HCT116 (cell line): ENCODE measurements around the gene FOXRED1. TPM values are rescaled to one million over a fixed set of nuclear protein-coding genes. Genes with fewer than 3 reads are reported as not detected.

Experiments used
- ATAC-seq: fragments of 200-7000 bp; cut with Tn5 transposase; 2 replicates; pipeline ENCODE4 v1.9.1; 2020; ENCODE audit warnings: mild to moderate bottlenecking, moderate library complexity
- BruUV-seq: library from RNA; stranded (reverse); fragments of 400-500 nt; replicated peaks from 2 replicates; lab custom pipeline; 2021; lab: Mats Ljungman, UMichigan
- CTCF ChIA-PET: fragments of 300-600 bp; sonication (Branson Sonifier 250); formaldehyde crosslinking; loops from one replicate; lab custom pipeline; 2021; ENCODE audit warnings: antibody characterized with exemption; lab: Charles Lee
- POLR2A ChIA-PET: fragments of 300-600, 350-600 bp; sonication (Branson Sonifier 250); formaldehyde crosslinking; loops from one replicate; lab custom pipeline; 2021; ENCODE audit warnings: antibody characterized with exemption; lab: Charles Lee
- RAD21 ChIA-PET, 2 experiments: fragments of 300-600 bp; sonication (Branson Sonifier 250); formaldehyde crosslinking; loops; one replicate each; lab custom pipeline; 2023; ENCODE audit warnings: low total read pairs in 2 of 2; ENCODE audit not compliant: uncharacterized antibody in 2 of 2, unreplicated experiment in 2 of 2, low non-redundant PET in 1 of 2; lab: Charles Lee
- DNase-seq: peaks from one replicate; pipeline ENCODE4 v3.0.0-alpha.2; 2010; ENCODE audit warnings: low read depth, low spot score
- H2AFZ ChIP-seq: fragments of 200-600 bp; shearing (Covaris generic), sonication (generic); 2 replicates; pipeline ENCODE4 v1.6.1; 2017; ENCODE audit warnings: low read depth, mixed run types, mixed read lengths, antibody characterized with exemption, low read length; ENCODE audit not compliant: poor library complexity, severe bottlenecking
- H3K27ac ChIP-seq: 2 replicates; pipeline ENCODE4 v1.5.1; 2012; ENCODE audit warnings: low read depth, low read length
- H3K27me3 ChIP-seq: fragments of 200-600 bp; sonication (generic); 2 replicates; pipeline ENCODE4 v1.6.1; 2016; ENCODE audit warnings: mixed run types, low read length, mixed read lengths; ENCODE audit not compliant: insufficient read depth
- H3K36me3 ChIP-seq, 2 experiments: fragments of 200-500 bp in 1 of 2; fragments of 200-600 bp in 1 of 2; sonication (Bioruptor generic) in 1 of 2; sonication (generic) in 1 of 2; 2 replicates each; pipeline versions ENCODE4 v1.5.1 to v1.6.1; 2014 to 2016; ENCODE audit warnings: low read length in 2 of 2, inconsistent platforms in 1 of 2, mixed read lengths in 1 of 2, mixed run types in 1 of 2; ENCODE audit not compliant: insufficient read depth in 2 of 2, control insufficient read depth in 1 of 2
- H3K4me1 ChIP-seq, 2 experiments: fragments of 200-600 bp in 1 of 2; sonication (generic) in 1 of 2; 2 replicates each; pipeline versions ENCODE4 v1.5.1 to v1.6.1; 2012 to 2017; ENCODE audit warnings: low read length in 2 of 2, inconsistent platforms in 1 of 2, mild to moderate bottlenecking in 1 of 2, mixed read lengths in 1 of 2, mixed run types in 1 of 2, moderate library complexity in 1 of 2; ENCODE audit not compliant: insufficient read depth in 2 of 2, control insufficient read depth in 1 of 2
- H3K4me2 ChIP-seq: fragments of 200-600 bp; sonication (generic); 2 replicates; pipeline ENCODE4 v1.6.1; 2017; ENCODE audit warnings: mixed run types, low read length, mixed read lengths
- H3K4me3 ChIP-seq, 2 experiments: fragments of 200-600 bp in 1 of 2; sonication (generic) in 1 of 2; replicated peaks in 1 of 2; 2 replicates each; pipeline ENCODE4 v1.5.1; 2011 to 2016; ENCODE audit warnings: low read length in 2 of 2, control low read depth in 1 of 2, low read depth in 1 of 2, mild to moderate bottlenecking in 1 of 2, mixed read lengths in 1 of 2, mixed run types in 1 of 2
- H3K79me2 ChIP-seq: fragments of 200-600 bp; sonication (generic); 2 replicates; pipeline ENCODE4 v1.6.1; 2017; ENCODE audit warnings: mild to moderate bottlenecking, mixed run types, low read length, moderate library complexity, mixed read lengths; ENCODE audit not compliant: insufficient read depth
- H3K9ac ChIP-seq: fragments of 200-600 bp; sonication (generic); 2 replicates; pipeline ENCODE4 v1.6.1; 2016; ENCODE audit warnings: low read length, mixed read lengths
- H3K9me2 ChIP-seq: fragments of 200-600 bp; sonication (generic), shearing (Covaris generic); 2 replicates; pipeline ENCODE4 v1.6.1; 2017; ENCODE audit warnings: mixed run types, mild to moderate bottlenecking, moderate library complexity; ENCODE audit not compliant: insufficient read depth
- H3K9me3 ChIP-seq, 2 experiments: fragments of 200-500 bp in 1 of 2; fragments of 200-600 bp in 1 of 2; sonication (Bioruptor generic) in 1 of 2; sonication (generic) in 1 of 2; 2 replicates each; pipeline ENCODE4 v1.6.1; 2014 to 2017; ENCODE audit warnings: low read length in 2 of 2, mixed read lengths in 2 of 2, inconsistent platforms in 1 of 2, low read depth in 1 of 2, mild to moderate bottlenecking in 1 of 2, mixed run types in 1 of 2, moderate library complexity in 1 of 2; ENCODE audit not compliant: control insufficient read depth in 1 of 2, insufficient read depth in 1 of 2
- H4K20me1 ChIP-seq: fragments of 200-600 bp; sonication (generic), shearing (Covaris generic); 2 replicates; pipeline ENCODE4 v1.6.1; 2017; ENCODE audit warnings: mixed run types, mild to moderate bottlenecking, moderate library complexity; ENCODE audit not compliant: insufficient read depth
- ATF3 ChIP-seq: IDR thresholded peaks from 2 replicates; pipeline ENCODE4 v1.6.1; 2012
- CBX3 ChIP-seq: IDR thresholded peaks from 2 replicates; pipeline ENCODE4 v1.6.1; 2012; ENCODE audit warnings: low read depth
- CEBPB ChIP-seq: IDR thresholded peaks from 2 replicates; pipeline ENCODE4 v1.6.1; 2012; ENCODE audit warnings: low read depth
- CTCF ChIP-seq, 3 experiments: fragments of 200-600 bp in 1 of 3; sonication (generic) in 1 of 3; IDR thresholded peaks in 2 of 3; conservative IDR thresholded peaks in 1 of 3; 2 replicates each; pipeline ENCODE4 v1.5.1; 2012 to 2017; ENCODE audit warnings: low read depth in 2 of 3, low read length in 2 of 3, antibody characterized with exemption in 1 of 3, borderline replicate concordance in 1 of 3, control low read depth in 1 of 3, mild to moderate bottlenecking in 1 of 3, mixed read lengths in 1 of 3, mixed run types in 1 of 3, moderate library complexity in 1 of 3; ENCODE audit not compliant: insufficient read depth in 1 of 3
- EGR1 ChIP-seq: IDR thresholded peaks from 2 replicates; pipeline ENCODE4 v1.6.1; 2012; ENCODE audit warnings: low read depth
- EZH2 ChIP-seq: fragments of 200-600 bp; sonication (generic); IDR thresholded peaks from 2 replicates; pipeline ENCODE4 v1.6.1; 2017; ENCODE audit warnings: antibody characterized with exemption, mixed run types
- EZH2phosphoT487 ChIP-seq: fragments of 200-600 bp; IDR thresholded peaks from 2 replicates; pipeline ENCODE4 v1.6.1; 2018; ENCODE audit warnings: antibody characterized with exemption, borderline replicate concordance
- FOSL1 ChIP-seq: IDR thresholded peaks from 2 replicates; pipeline ENCODE4 v1.6.1; 2012; ENCODE audit warnings: low read depth
- JUND ChIP-seq: IDR thresholded peaks from 2 replicates; pipeline ENCODE4 v1.6.1; 2012
- MAX ChIP-seq: IDR thresholded peaks from 2 replicates; pipeline ENCODE4 v1.6.1; 2012
- POLR2A ChIP-seq: IDR thresholded peaks from 2 replicates; pipeline ENCODE4 v1.7.0; 2011; ENCODE audit warnings: borderline replicate concordance; ENCODE audit not compliant: insufficient read depth, insufficient read length; ENCODE audit errors: extremely low read depth
- POLR2AphosphoS5 ChIP-seq: IDR thresholded peaks from 2 replicates; pipeline ENCODE4 v1.6.1; 2011; ENCODE audit warnings: mild to moderate bottlenecking, low read depth, low read length, moderate library complexity
- RAD21 ChIP-seq: IDR thresholded peaks from 2 replicates; pipeline ENCODE4 v1.6.1; 2012; ENCODE audit warnings: low read depth, mild to moderate bottlenecking
- REST ChIP-seq: IDR thresholded peaks from 2 replicates; pipeline ENCODE4 v1.6.1; 2012; ENCODE audit warnings: low read depth
- SIN3A ChIP-seq: IDR thresholded peaks from 2 replicates; pipeline ENCODE4 v1.6.1; 2012; ENCODE audit warnings: low read depth
- SP1 ChIP-seq: IDR thresholded peaks from 2 replicates; pipeline ENCODE4 v1.6.1; 2012; ENCODE audit warnings: low read depth
- SRF ChIP-seq: IDR thresholded peaks from 2 replicates; pipeline ENCODE4 v1.6.1; 2012; ENCODE audit warnings: low read depth
- TCF7L2 ChIP-seq: IDR thresholded peaks from 2 replicates; pipeline ENCODE4 v1.7.0; 2011; ENCODE audit warnings: borderline replicate concordance, inconsistent platforms; ENCODE audit not compliant: insufficient read depth, insufficient read length; ENCODE audit errors: extremely low read depth
- YY1 ChIP-seq: IDR thresholded peaks from 2 replicates; pipeline ENCODE4 v1.6.1; 2011; ENCODE audit warnings: low read length, low read depth, moderate library complexity, mild to moderate bottlenecking; ENCODE audit not compliant: insufficient replicate concordance; ENCODE audit errors: extremely low read depth
- ZNF274 ChIP-seq: fragments of 200-500 bp; sonication (Bioruptor generic); IDR thresholded peaks from 2 replicates; pipeline ENCODE4 v1.6.1; 2014; ENCODE audit warnings: mild to moderate bottlenecking, low read depth, low read length, inconsistent platforms
- intact Hi-C: fragments of 100-400 bp; cut with micrococcal nuclease; formaldehyde crosslinking; loops from 2 replicates; pipeline ENCODE4 v1.10.0; 2022
- total RNA-seq: library from RNA; stranded (reverse); gene quantifications from one replicate; pipeline ENCODE4 v1.2.1, GENCODE V29; 2021; ENCODE audit not compliant: unreplicated experiment

Gene FOXRED1
- total RNA-seq, 1 experiment from 2014 or later = 41.3 TPM

- intact Hi-C loops = no loop called here
- ChIA-PET POLR2A (no interaction called here), CTCF (no interaction called here), RAD21 (interaction anchor here in 1 of 2 experiments (0.7 kb wide), 1 partner anchor 158 kb away, joined by 3 read pairs; no protein-coding TSS in a partner anchor)
- no peak overlapping the region for H3K4me2 ChIP-seq
- H3K4me3 ChIP-seq = no peak overlapping the region
- no peak overlapping the region for H3K9ac ChIP-seq
- H2AFZ ChIP-seq = no peak overlapping the region
- ATAC-seq (no peak), DNase-seq (no peak)
- no peaks in the 10 kb centered on the region for H3K79me2 ChIP-seq
- H3K4me1 ChIP-seq = no peaks in the 10 kb centered on the region
- H3K36me3 ChIP-seq = no peaks in the 10 kb centered on the region
- no peaks in the 10 kb centered on the region for H3K9me2 ChIP-seq
- H3K9me3 ChIP-seq = no peaks in the 10 kb centered on the region
- H4K20me1 ChIP-seq = no peaks in the 10 kb centered on the region
- no peak overlapping the region for H3K27ac ChIP-seq
- no peak for TF ChIP-seq JUND
- TF ChIP-seq POLR2AphosphoS5 = no peak
- TF ChIP-seq FOSL1 = no peak
- TF ChIP-seq SIN3A = no peak
- no peak for TF ChIP-seq RAD21
- TF ChIP-seq REST = no peak
- no peak for TF ChIP-seq ATF3
- no peak for TF ChIP-seq POLR2A
- no peak for TF ChIP-seq CBX3
- TF ChIP-seq EZH2phosphoT487 = no peak
- no peak for TF ChIP-seq SRF
- no peak for TF ChIP-seq MAX
- no peak for TF ChIP-seq ZNF274
- TF ChIP-seq TCF7L2 = no peak
- TF ChIP-seq CEBPB = no peak
- TF ChIP-seq CTCF (IDR thresholded peaks at IDR 0.05 in 2 of 3, conservative IDR thresholded peaks at IDR 0.05 in 1 of 3; ENCODE audit: borderline replicate concordance in 1 of 3, insufficient read depth in 1 of 3, low read depth in 2 of 3, low read length in 2 of 3) = no peak
- no peak for TF ChIP-seq YY1
- TF ChIP-seq EGR1 = no peak
- no peak for TF ChIP-seq SP1
- no peak for TF ChIP-seq EZH2
- no TSS peak for BruUV-seq
- no peaks in the 10 kb centered on the region for H3K27me3 ChIP-seq
These were observed 54.0 kb downstream of the FOXRED1 start for GRCh38 chr11:126322996-126323395.
